HCT116 (cell line): ENCODE data around the gene CMBL. TPM values are rescaled to one million over a fixed set of nuclear protein-coding genes. Genes with fewer than 3 reads are reported as not detected.

Source experiments
- ATAC-seq: fragments of 200-7000 bp; cut with Tn5 transposase; 2 replicates; pipeline ENCODE4 v1.9.1; 2020; ENCODE audit warnings: mild to moderate bottlenecking, moderate library complexity
- BruUV-seq: library from RNA; stranded (reverse); fragments of 400-500 nt; replicated peaks from 2 replicates; lab custom pipeline; 2021; lab: Mats Ljungman, UMichigan
- CTCF ChIA-PET: fragments of 300-600 bp; sonication (Branson Sonifier 250); formaldehyde crosslinking; loops from one replicate; lab custom pipeline; 2021; ENCODE audit warnings: antibody characterized with exemption; lab: Charles Lee
- POLR2A ChIA-PET: fragments of 300-600, 350-600 bp; sonication (Branson Sonifier 250); formaldehyde crosslinking; loops from one replicate; lab custom pipeline; 2021; ENCODE audit warnings: antibody characterized with exemption; lab: Charles Lee
- RAD21 ChIA-PET, 2 experiments: fragments of 300-600 bp; sonication (Branson Sonifier 250); formaldehyde crosslinking; loops; one replicate each; lab custom pipeline; 2023; ENCODE audit warnings: low total read pairs in 2 of 2; ENCODE audit not compliant: uncharacterized antibody in 2 of 2, unreplicated experiment in 2 of 2, low non-redundant PET in 1 of 2; lab: Charles Lee
- DNase-seq: peaks from one replicate; pipeline ENCODE4 v3.0.0-alpha.2; 2010; ENCODE audit warnings: low read depth, low spot score
- H2AFZ ChIP-seq: fragments of 200-600 bp; shearing (Covaris generic), sonication (generic); 2 replicates; pipeline ENCODE4 v1.6.1; 2017; ENCODE audit warnings: low read depth, mixed run types, mixed read lengths, antibody characterized with exemption, low read length; ENCODE audit not compliant: poor library complexity, severe bottlenecking
- H3K27ac ChIP-seq: 2 replicates; pipeline ENCODE4 v1.5.1; 2012; ENCODE audit warnings: low read depth, low read length
- H3K27me3 ChIP-seq: fragments of 200-600 bp; sonication (generic); 2 replicates; pipeline ENCODE4 v1.6.1; 2016; ENCODE audit warnings: mixed run types, low read length, mixed read lengths; ENCODE audit not compliant: insufficient read depth
- H3K36me3 ChIP-seq, 2 experiments: fragments of 200-500 bp in 1 of 2; fragments of 200-600 bp in 1 of 2; sonication (Bioruptor generic) in 1 of 2; sonication (generic) in 1 of 2; 2 replicates each; pipeline versions ENCODE4 v1.5.1 to v1.6.1; 2014 to 2016; ENCODE audit warnings: low read length in 2 of 2, inconsistent platforms in 1 of 2, mixed read lengths in 1 of 2, mixed run types in 1 of 2; ENCODE audit not compliant: insufficient read depth in 2 of 2, control insufficient read depth in 1 of 2
- H3K4me1 ChIP-seq, 2 experiments: fragments of 200-600 bp in 1 of 2; sonication (generic) in 1 of 2; 2 replicates each; pipeline versions ENCODE4 v1.5.1 to v1.6.1; 2012 to 2017; ENCODE audit warnings: low read length in 2 of 2, inconsistent platforms in 1 of 2, mild to moderate bottlenecking in 1 of 2, mixed read lengths in 1 of 2, mixed run types in 1 of 2, moderate library complexity in 1 of 2; ENCODE audit not compliant: insufficient read depth in 2 of 2, control insufficient read depth in 1 of 2
- H3K4me2 ChIP-seq: fragments of 200-600 bp; sonication (generic); 2 replicates; pipeline ENCODE4 v1.6.1; 2017; ENCODE audit warnings: mixed run types, low read length, mixed read lengths
- H3K4me3 ChIP-seq, 2 experiments: fragments of 200-600 bp in 1 of 2; sonication (generic) in 1 of 2; replicated peaks in 1 of 2; 2 replicates each; pipeline ENCODE4 v1.5.1; 2011 to 2016; ENCODE audit warnings: low read length in 2 of 2, control low read depth in 1 of 2, low read depth in 1 of 2, mild to moderate bottlenecking in 1 of 2, mixed read lengths in 1 of 2, mixed run types in 1 of 2
- H3K79me2 ChIP-seq: fragments of 200-600 bp; sonication (generic); 2 replicates; pipeline ENCODE4 v1.6.1; 2017; ENCODE audit warnings: mild to moderate bottlenecking, mixed run types, low read length, moderate library complexity, mixed read lengths; ENCODE audit not compliant: insufficient read depth
- H3K9ac ChIP-seq: fragments of 200-600 bp; sonication (generic); 2 replicates; pipeline ENCODE4 v1.6.1; 2016; ENCODE audit warnings: low read length, mixed read lengths
- H3K9me2 ChIP-seq: fragments of 200-600 bp; sonication (generic), shearing (Covaris generic); 2 replicates; pipeline ENCODE4 v1.6.1; 2017; ENCODE audit warnings: mixed run types, mild to moderate bottlenecking, moderate library complexity; ENCODE audit not compliant: insufficient read depth
- H3K9me3 ChIP-seq, 2 experiments: fragments of 200-500 bp in 1 of 2; fragments of 200-600 bp in 1 of 2; sonication (Bioruptor generic) in 1 of 2; sonication (generic) in 1 of 2; 2 replicates each; pipeline ENCODE4 v1.6.1; 2014 to 2017; ENCODE audit warnings: low read length in 2 of 2, mixed read lengths in 2 of 2, inconsistent platforms in 1 of 2, low read depth in 1 of 2, mild to moderate bottlenecking in 1 of 2, mixed run types in 1 of 2, moderate library complexity in 1 of 2; ENCODE audit not compliant: control insufficient read depth in 1 of 2, insufficient read depth in 1 of 2
- H4K20me1 ChIP-seq: fragments of 200-600 bp; sonication (generic), shearing (Covaris generic); 2 replicates; pipeline ENCODE4 v1.6.1; 2017; ENCODE audit warnings: mixed run types, mild to moderate bottlenecking, moderate library complexity; ENCODE audit not compliant: insufficient read depth
- CBX3 ChIP-seq: IDR thresholded peaks from 2 replicates; pipeline ENCODE4 v1.6.1; 2012; ENCODE audit warnings: low read depth
- ELF1 ChIP-seq: IDR thresholded peaks from 2 replicates; pipeline ENCODE4 v1.6.1; 2012; ENCODE audit warnings: low read depth, borderline replicate concordance
- JUND ChIP-seq: IDR thresholded peaks from 2 replicates; pipeline ENCODE4 v1.6.1; 2012
- POLR2AphosphoS5 ChIP-seq: IDR thresholded peaks from 2 replicates; pipeline ENCODE4 v1.6.1; 2011; ENCODE audit warnings: mild to moderate bottlenecking, low read depth, low read length, moderate library complexity
- RAD21 ChIP-seq: IDR thresholded peaks from 2 replicates; pipeline ENCODE4 v1.6.1; 2012; ENCODE audit warnings: low read depth, mild to moderate bottlenecking
- SP1 ChIP-seq: IDR thresholded peaks from 2 replicates; pipeline ENCODE4 v1.6.1; 2012; ENCODE audit warnings: low read depth
- SRF ChIP-seq: IDR thresholded peaks from 2 replicates; pipeline ENCODE4 v1.6.1; 2012; ENCODE audit warnings: low read depth
- intact Hi-C: fragments of 100-400 bp; cut with micrococcal nuclease; formaldehyde crosslinking; loops from 2 replicates; pipeline ENCODE4 v1.10.0; 2022
- total RNA-seq: library from RNA; stranded (reverse); gene quantifications from one replicate; pipeline ENCODE4 v1.2.1, GENCODE V29; 2021; ENCODE audit not compliant: unreplicated experiment
- TF ChIP-seq, protein P1 (sequence below), 3 experiments: fragments of 200-600 bp in 1 of 3; sonication (generic) in 1 of 3; IDR thresholded peaks in 2 of 3; conservative IDR thresholded peaks in 1 of 3; 2 replicates each; pipeline ENCODE4 v1.5.1; 2012 to 2017; ENCODE audit warnings: low read depth in 2 of 3, low read length in 2 of 3, antibody characterized with exemption in 1 of 3, borderline replicate concordance in 1 of 3, control low read depth in 1 of 3, mild to moderate bottlenecking in 1 of 3, mixed read lengths in 1 of 3, mixed run types in 1 of 3, moderate library complexity in 1 of 3; ENCODE audit not compliant: insufficient read depth in 1 of 3

CMBL gene
- total RNA-seq, 1 experiment from 2014 or later: 51.0 TPM

DNA sequence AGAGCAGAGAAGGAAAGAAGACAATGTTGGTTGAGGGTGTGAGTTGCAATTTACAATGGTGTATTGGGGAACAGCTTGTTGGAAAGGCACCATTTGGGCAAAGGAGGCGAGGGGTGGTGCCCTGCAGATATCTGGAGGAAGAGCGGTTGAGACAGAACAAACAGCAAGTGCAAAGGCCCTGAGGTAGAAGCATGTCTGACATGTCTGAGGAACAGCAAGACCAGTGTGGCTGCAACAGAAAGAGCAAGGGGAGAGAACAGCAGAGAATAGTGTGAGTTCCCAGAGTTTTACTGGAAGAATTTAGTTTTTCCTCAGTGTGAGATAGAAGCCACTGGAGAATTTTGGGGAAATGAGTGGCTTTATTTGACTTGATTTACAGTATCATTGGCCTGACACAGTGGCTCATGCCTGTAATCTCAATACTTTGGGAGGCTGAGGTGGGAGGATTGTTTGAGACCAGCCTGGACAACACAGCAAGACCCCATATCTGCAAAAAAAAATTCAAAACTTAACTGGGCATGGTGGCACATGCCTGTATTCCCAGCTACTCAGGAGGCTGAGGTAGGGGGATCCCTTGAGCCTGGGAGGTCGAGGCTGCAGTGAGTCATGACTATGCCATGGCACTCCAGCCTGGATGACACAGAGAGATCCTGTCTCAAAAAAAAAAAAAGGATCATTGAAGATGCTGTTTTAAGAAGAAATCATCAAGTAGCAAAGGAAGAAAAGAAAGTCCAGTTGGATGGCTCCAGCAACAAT, 13.6 kb downstream of the CMBL start:
- Histone ChIP-seq H4K20me1 (0 out of 2 replicates have a peak, but pooled peaks cover 6% of the 10 kb centered on the region), H3K9me2 (no peaks in the 10 kb centered on the region), H3K36me3 (no peaks in the 10 kb centered on the region), H3K79me2 (peaks cover 25% of the 10 kb centered on the region; the same call in 1 of the 2 replicates), H3K9ac (no peak overlapping the region), H3K4me2 (no peak overlapping the region), H3K9me3 (no peaks in the 10 kb centered on the region), H3K4me1 (no peaks in the 10 kb centered on the region), H3K27ac (no peak overlapping the region), H2AFZ (no peak overlapping the region), H3K27me3 (no peaks in the 10 kb centered on the region), H3K4me3 (no peak overlapping the region)
- no peak for ATAC-seq
- BruUV-seq: no TSS peak
- RAD21 ChIA-PET: no interaction called here
- TF ChIP-seq JUND (no peak), ELF1 (no peak), RAD21 (no peak), SP1 (no peak), CBX3 (no peak), SRF (no peak), POLR2AphosphoS5 (no peak)
- TF ChIP-seq, protein P1, sequence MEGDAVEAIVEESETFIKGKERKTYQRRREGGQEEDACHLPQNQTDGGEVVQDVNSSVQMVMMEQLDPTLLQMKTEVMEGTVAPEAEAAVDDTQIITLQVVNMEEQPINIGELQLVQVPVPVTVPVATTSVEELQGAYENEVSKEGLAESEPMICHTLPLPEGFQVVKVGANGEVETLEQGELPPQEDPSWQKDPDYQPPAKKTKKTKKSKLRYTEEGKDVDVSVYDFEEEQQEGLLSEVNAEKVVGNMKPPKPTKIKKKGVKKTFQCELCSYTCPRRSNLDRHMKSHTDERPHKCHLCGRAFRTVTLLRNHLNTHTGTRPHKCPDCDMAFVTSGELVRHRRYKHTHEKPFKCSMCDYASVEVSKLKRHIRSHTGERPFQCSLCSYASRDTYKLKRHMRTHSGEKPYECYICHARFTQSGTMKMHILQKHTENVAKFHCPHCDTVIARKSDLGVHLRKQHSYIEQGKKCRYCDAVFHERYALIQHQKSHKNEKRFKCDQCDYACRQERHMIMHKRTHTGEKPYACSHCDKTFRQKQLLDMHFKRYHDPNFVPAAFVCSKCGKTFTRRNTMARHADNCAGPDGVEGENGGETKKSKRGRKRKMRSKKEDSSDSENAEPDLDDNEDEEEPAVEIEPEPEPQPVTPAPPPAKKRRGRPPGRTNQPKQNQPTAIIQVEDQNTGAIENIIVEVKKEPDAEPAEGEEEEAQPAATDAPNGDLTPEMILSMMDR (IDR thresholded peaks at IDR 0.05 in 2 of 3, conservative IDR thresholded peaks at IDR 0.05 in 1 of 3; ENCODE audit: borderline replicate concordance in 1 of 3, insufficient read depth in 1 of 3, low read depth in 2 of 3, low read length in 2 of 3): no peak
- intact Hi-C loops: no loop called here
- no peak for DNase-seq
- POLR2A ChIA-PET: no interaction called here
- CTCF ChIA-PET: interaction anchor here (1.3 kb wide), 1 partner anchor 10 kb away, joined by 5 read pairs; no protein-coding TSS in a partner anchor
